HTR-8/SVneo (cell line): Measurements from ENCODE around the gene TRERF1.

Source experiments
- DNase-seq: peaks from one replicate; pipeline ENCODE4 v3.0.0; 2011; ENCODE audit warnings: low spot score, mixed read lengths; ENCODE audit not compliant: insufficient read length
- FAIRE-seq: peaks from 2 replicates; lab custom pipeline; 2011; peaks lifted over from hg19 to GRCh38; lab: Jason Lieb, UNC

TRERF1 gene

GRCh38 chr6:42264162-42264851 is 187.4 kb downstream of the TRERF1 start:
- no peak for DNase-seq
- FAIRE-seq, result no peak

- FAIRE-seq, result no peak
- DNase-seq, result no peak
Observed at GRCh38 chr6:42263165-42263728, 188.5 kb downstream of the TRERF1 start.

GRCh38 chr6:42260972-42261371 is 190.8 kb downstream of the TRERF1 start:
- DNase-seq (peak; percentile 70), FAIRE-seq (no peak)

GRCh38 chr6:42260396-42260888 is 191.3 kb downstream of the TRERF1 start:
- FAIRE-seq, result no peak
- no peak for DNase-seq

GRCh38 chr6:42259841-42260395 is 191.8 kb downstream of the TRERF1 start:
- DNase-seq (no peak), FAIRE-seq (no peak)

- no peak for DNase-seq
- no peak for FAIRE-seq
Observed at GRCh38 chr6:42259286-42259685, 192.4 kb downstream of the TRERF1 start.

GRCh38 chr6:42257614-42258013 is 194.1 kb downstream of the TRERF1 start:
- FAIRE-seq, result no peak
- no peak for DNase-seq

- DNase-seq, result no peak
- no peak for FAIRE-seq
Observed at GRCh38 chr6:42257063-42257462, 194.7 kb downstream of the TRERF1 start.

- DNase-seq (no peak), FAIRE-seq (no peak)
Observed at GRCh38 chr6:42255050-42255449, 196.7 kb downstream of the TRERF1 start.

- FAIRE-seq, result no peak
- DNase-seq, result no peak
Observed at GRCh38 chr6:42254505-42254904, 197.2 kb downstream of the TRERF1 start.

GRCh38 chr6:42251911-42252637 is 199.7 kb downstream of the TRERF1 start:
- FAIRE-seq (no peak), DNase-seq (no peak)

GRCh38 chr6:42251500-42251899 is 200.2 kb downstream of the TRERF1 start:
- FAIRE-seq, result no peak
- no peak for DNase-seq

GRCh38 chr6:42250274-42250931 is 201.3 kb downstream of the TRERF1 start:
- FAIRE-seq (no peak), DNase-seq (no peak)

GRCh38 chr6:42249279-42249678 is 202.4 kb downstream of the TRERF1 start:
- no peak for FAIRE-seq
- DNase-seq, result no peak

- DNase-seq (no peak), FAIRE-seq (no peak)
Observed at GRCh38 chr6:42243046-42243445, 208.7 kb downstream of the TRERF1 start.

GRCh38 chr6:42241915-42242314 is 209.8 kb downstream of the TRERF1 start:
- FAIRE-seq, result no peak
- no peak for DNase-seq

- no peak for DNase-seq
- no peak for FAIRE-seq
Observed at GRCh38 chr6:42239736-42240375, 211.9 kb downstream of the TRERF1 start.

GRCh38 chr6:42239333-42239732 is 212.4 kb downstream of the TRERF1 start:
- DNase-seq, result no peak
- no peak for FAIRE-seq

- no peak for FAIRE-seq
Observed at GRCh38 chr6:42237857-42238256, 213.9 kb downstream of the TRERF1 start.

More at GRCh38 chr6:42237857-42238256, 213.9 kb downstream of the TRERF1 start:
- DNase-seq, result no peak
